GM10266 (cell line): ENCODE measurements around the gene NXPH2.

Experiments
- DNase-seq: peaks from one replicate; pipeline ENCODE4 v3.0.0; 2012; ENCODE audit errors: extremely low spot score
- CTCF ChIP-seq: IDR thresholded peaks from 2 replicates; pipeline ENCODE4 v1.5.1; 2012; ENCODE audit warnings: mild to moderate bottlenecking, low read depth; ENCODE audit not compliant: control insufficient read depth, insufficient read depth; ENCODE audit errors: missing control alignments

Gene NXPH2

GRCh38 chr2:138637686-138638085, 142.5 kb downstream of the NXPH2 start:
- no peak for TF ChIP-seq CTCF
- DNase-seq, result no peak

- no peak for TF ChIP-seq CTCF
- DNase-seq, result no peak
Measured at GRCh38 chr2:138637061-138637460, 143.1 kb downstream of the NXPH2 start.

GRCh38 chr2:138633049-138633448, 147.1 kb downstream of the NXPH2 start:
- DNase-seq, result no peak
- no peak for TF ChIP-seq CTCF

GRCh38 chr2:138632066-138632620, 148.0 kb downstream of the NXPH2 start:
- no peak for DNase-seq
- TF ChIP-seq CTCF, result no peak

GRCh38 chr2:138630164-138630563, 150.0 kb downstream of the NXPH2 start:
- DNase-seq, result no peak
- TF ChIP-seq CTCF, result no peak

GRCh38 chr2:138626148-138626547, 154.0 kb downstream of the NXPH2 start:
- no peak for TF ChIP-seq CTCF
- no peak for DNase-seq

- no peak for DNase-seq
- TF ChIP-seq CTCF, result no peak
Measured at GRCh38 chr2:138622613-138623012, 157.6 kb downstream of the NXPH2 start.

GRCh38 chr2:138621139-138621538, 159.1 kb downstream of the NXPH2 start:
- no peak for TF ChIP-seq CTCF
- no peak for DNase-seq
